B cell (primary cell): ENCODE measurements around the gene RBBP9. TPM values are rescaled to one million over a fixed set of nuclear protein-coding genes. Genes with fewer than 3 reads are reported as not detected.
"Not testable (repeated sequence)": the region's sequence is repeated elsewhere in the genome, so short reads cannot be mapped to it uniquely, and the experiment has no call there.

ENCODE experiments used
- ATAC-seq: fragments of 200-7000 bp; cut with Tn5 transposase; one replicate; pipeline ENCODE4 v1.10.0; 2021; ENCODE audit warnings: low read depth, mild to moderate bottlenecking, moderate number of reproducible peaks, moderate library complexity
- CTCF ChIA-PET: fragments of 350-600 bp; sonication (Branson Sonifier 250); formaldehyde crosslinking; loops from one replicate; lab custom pipeline; 2021; ENCODE audit warnings: antibody characterized with exemption, inconsistent platforms; lab: Charles Lee
- POLR2A ChIA-PET: fragments of 350-600 bp; sonication (Branson Sonifier 250); formaldehyde crosslinking; loops from one replicate; lab custom pipeline; 2021; ENCODE audit warnings: antibody characterized with exemption; lab: Charles Lee
- DNase-seq: peaks from one replicate; pipeline ENCODE4 v3.0.0; 2013
- H2AFZ ChIP-seq: 2 replicates; pipeline ENCODE4 v1.6.1; 2012; ENCODE audit warnings: mild to moderate bottlenecking, low read depth, low read length; ENCODE audit not compliant: insufficient read depth, poor library complexity, severe bottlenecking
- H3K27ac ChIP-seq, 2 donors: 1 replicate in 1 of 2; 2 replicates in 1 of 2; pipeline ENCODE4 v1.5.1; 2012 to 2013; ENCODE audit warnings: low read length in 2 of 2, mild to moderate bottlenecking in 2 of 2, moderate library complexity in 1 of 2
- H3K27me3 ChIP-seq, 4 experiments: fragments of 200-600 bp in 1 of 4; sonication (generic) in 1 of 4; replicated peaks in 1 of 4; 1 replicate in 2 of 4; 2 replicates in 2 of 4; pipeline versions ENCODE4 v1.6.1 to v1.7.0; 2013 to 2016; ENCODE audit warnings: low read length in 3 of 4, mild to moderate bottlenecking in 2 of 4, mixed read lengths in 1 of 4, moderate library complexity in 1 of 4; ENCODE audit not compliant: insufficient read depth in 4 of 4, control insufficient read depth in 3 of 4; ENCODE audit errors: control extremely low read depth in 1 of 4
- H3K36me3 ChIP-seq, 2 experiments: replicated peaks in 1 of 2; 1 replicate in 1 of 2; 2 replicates in 1 of 2; pipeline versions ENCODE4 v1.6.1 to v1.7.1; 2013; ENCODE audit warnings: low read length in 1 of 2; ENCODE audit not compliant: insufficient read depth in 2 of 2, control insufficient read depth in 1 of 2; ENCODE audit errors: control extremely low read depth in 1 of 2, extremely low read depth in 1 of 2
- H3K4me1 ChIP-seq, 2 donors: fragments of 200-600 bp in 1 of 2; sonication (generic) in 1 of 2; 1 replicate in 1 of 2; 2 replicates in 1 of 2; pipeline versions ENCODE4 v1.5.1 to v1.6.1; 2013 to 2017; ENCODE audit warnings: low read length in 2 of 2; ENCODE audit not compliant: control insufficient read depth in 2 of 2, insufficient read depth in 2 of 2
- H3K4me2 ChIP-seq: replicated peaks from 2 replicates; pipeline ENCODE3; 2012; ENCODE audit warnings: mild to moderate bottlenecking, low read depth, low read length; ENCODE audit not compliant: poor library complexity, severe bottlenecking
- H3K4me3 ChIP-seq, 5 experiments: fragments of 200-600 bp in 1 of 5; sonication (generic) in 1 of 5; 1 replicate in 3 of 5; 2 replicates in 2 of 5; pipeline versions ENCODE4 v1.5.1 to v1.7.0; 2011 to 2016; ENCODE audit warnings: low read length in 4 of 5, mild to moderate bottlenecking in 4 of 5, low read depth in 2 of 5, control low read depth in 1 of 5, moderate library complexity in 1 of 5; ENCODE audit not compliant: insufficient read depth in 1 of 5; ENCODE audit errors: control extremely low read depth in 1 of 5, extremely low read depth in 1 of 5
- H3K79me2 ChIP-seq: fragments of 200-600 bp; sonication (generic); one replicate; pipeline ENCODE4 v1.6.0; 2016; ENCODE audit warnings: low read length; ENCODE audit not compliant: control insufficient read depth, insufficient read depth
- H3K9ac ChIP-seq: fragments of 200-600 bp; sonication (generic); 2 replicates; pipeline ENCODE4 v1.6.1; 2017; ENCODE audit warnings: mild to moderate bottlenecking, low read length, moderate library complexity
- H3K9me3 ChIP-seq, 3 donors: one replicate each; pipeline versions ENCODE4 v1.6.1 to v1.7.1; 2013; ENCODE audit warnings: low read length in 2 of 3; ENCODE audit not compliant: control insufficient read depth in 2 of 3, insufficient read depth in 1 of 3; ENCODE audit errors: control extremely low read depth in 1 of 3
- H4K20me1 ChIP-seq: 2 replicates; pipeline ENCODE4 v1.6.0; 2012; ENCODE audit warnings: mild to moderate bottlenecking, low read length; ENCODE audit not compliant: insufficient read depth, control insufficient read depth, poor library complexity, severe bottlenecking
- H3K27ac Mint-ChIP-seq: one replicate; pipeline ENCODE4 v1.8.0; 2021; ENCODE audit warnings: mixed read lengths
- H3K27me3 Mint-ChIP-seq: one replicate; pipeline ENCODE4 v1.8.0; 2021; ENCODE audit warnings: mixed read lengths
- H3K4me1 Mint-ChIP-seq: one replicate; pipeline ENCODE4 v1.8.0; 2021; ENCODE audit warnings: mixed read lengths
- H3K4me3 Mint-ChIP-seq: one replicate; pipeline ENCODE4 v1.8.0; 2021; ENCODE audit warnings: mixed read lengths
- H3K9me3 Mint-ChIP-seq: one replicate; pipeline ENCODE4 v1.8.0; 2022; ENCODE audit warnings: mixed read lengths; ENCODE audit not compliant: insufficient read depth
- CTCF ChIP-seq: fragments of 200-600 bp; IDR thresholded peaks from one replicate; pipeline ENCODE4 v1.8.0; 2022; ENCODE audit warnings: antibody characterized with exemption, mild to moderate bottlenecking
- EZH2 ChIP-seq: IDR thresholded peaks from 2 replicates; pipeline ENCODE4 v1.6.1; 2012; ENCODE audit warnings: borderline replicate concordance, low read depth, mild to moderate bottlenecking, moderate library complexity, low read length; ENCODE audit not compliant: insufficient read depth, poor library complexity, severe bottlenecking
- WGBS: methylation state at CpG from one replicate; pipeline ENCODE4 v1.1.5; 2013; ENCODE audit warnings: missing lambda C conversion rate; ENCODE audit not compliant: insufficient coverage; 5-methylcytosine and 5-hydroxymethylcytosine counted together
- intact Hi-C: fragments of 100-400 bp; cut with micrococcal nuclease; formaldehyde crosslinking; loops from one replicate; pipeline ENCODE4 v1.10.0; 2022
- polyA plus RNA-seq: library from polyadenylated mRNA; depleted of rRNA; stranded (reverse); fragments of >200 nt; gene quantifications from 2 replicates; pipeline ENCODE4 v1.2.3, GENCODE V29; 2012
- total RNA-seq, 2 donors: library from RNA; stranded (reverse); fragments of 120-200 nt in 1 of 2; gene quantifications; 1 replicate in 1 of 2; 2 replicates in 1 of 2; pipeline versions ENCODE4 v1.2.3 to v1.2.4, GENCODE V29; 2013 to 2022

The RBBP9 gene
- total and polyA plus RNA-seq, 2 donors (not counting 1 experiment from before 2014, with no cell fraction given) = 3.7 to 10.2 TPM

GRCh38 chr20:18527339-18527738 is 30.3 kb upstream of the RBBP9 start:
- Histone ChIP-seq H3K4me1 (no peaks in the 10 kb centered on the region), H2AFZ (no peak overlapping the region), H4K20me1 (no peaks in the 10 kb centered on the region), H3K9ac (no peak overlapping the region), H3K27me3 (no peaks in the 10 kb centered on the region), H3K36me3 (peaks cover 16 to 78% of the 10 kb centered on the region in 2 experiments), H3K4me2 (no peak overlapping the region), H3K79me2 (no peaks in the 10 kb centered on the region), H3K4me3 (no peak overlapping the region), H3K27ac (no peak overlapping the region), H3K9me3 (no peaks in the 10 kb centered on the region)
- Mint-ChIP-seq H3K9me3 (no peaks in the 10 kb centered on the region), H3K4me3 (no peak overlapping the region), H3K4me1 (no peaks in the 10 kb centered on the region), H3K27ac (no peak overlapping the region), H3K27me3 (no peaks in the 10 kb centered on the region)
- POLR2A ChIA-PET = no interaction called here
- WGBS = no CpG with 5 or more reads among the region's 2 CpGs
- DNase-seq (no peak), ATAC-seq (no peak)
- TF ChIP-seq CTCF (no peak), EZH2 (no peak)
- intact Hi-C loops = no loop called here
- CTCF ChIA-PET = no interaction called here

- ATAC-seq, H3K4me1 Mint-ChIP-seq, H3K9me3 ChIP-seq, intact Hi-C loops, H3K27me3 ChIP-seq, H3K27ac Mint-ChIP-seq, H3K4me2 ChIP-seq, H4K20me1 ChIP-seq, H3K27me3 Mint-ChIP-seq, H3K9me3 Mint-ChIP-seq, H2AFZ ChIP-seq, H3K9ac ChIP-seq, H3K27ac ChIP-seq, H3K4me3 Mint-ChIP-seq, POLR2A ChIA-PET, H3K4me3 ChIP-seq, DNase-seq, H3K79me2 ChIP-seq, H3K4me1 ChIP-seq: not testable (repeated sequence)
- WGBS = 88% methylated on average over 9 of the region's 14 CpGs
- peaks cover 16 to 72% of the 10 kb centered on the region in 2 experiments for H3K36me3 ChIP-seq
- CTCF ChIA-PET = interaction anchor here (1.0 kb wide), 1 partner anchor 113 kb away, joined by 5 read pairs; no protein-coding TSS in a partner anchor
These were observed 29.7 kb upstream of the RBBP9 start for GRCh38 chr20:18526761-18527160.
